ENCODE measurements around the gene DPP4. TPM values are rescaled to one million over a fixed set of nuclear protein-coding genes. Genes with fewer than 3 reads are reported as not detected.

The DPP4 gene
- total and polyA plus RNA-seq, 2 of the 13 experiments (the other 11 are each of a cell fraction or from before 2014, with no cell fraction given) = 39.4 to 109 TPM

DNA sequence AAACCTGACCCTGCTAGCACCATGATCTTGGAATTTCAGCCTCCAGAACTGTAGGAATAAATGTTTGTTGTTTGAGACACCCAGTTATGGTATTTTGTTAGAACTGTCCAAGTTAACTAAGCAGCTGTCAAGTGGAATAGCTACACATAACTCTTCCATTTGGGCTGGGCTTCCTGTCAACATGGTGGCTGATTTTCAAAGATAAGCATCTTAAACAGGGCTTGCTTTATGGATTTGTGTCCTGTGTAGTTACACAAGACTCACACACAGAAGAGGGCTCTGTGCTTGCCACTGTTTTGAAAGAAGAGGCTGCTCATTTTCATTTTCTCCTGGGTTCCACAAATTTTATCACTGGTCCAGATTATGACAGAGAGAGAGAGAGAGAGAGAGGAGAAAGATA is 42.3 kb upstream of the DPP4 start (continued):
- TF ChIP-seq, protein P1, sequence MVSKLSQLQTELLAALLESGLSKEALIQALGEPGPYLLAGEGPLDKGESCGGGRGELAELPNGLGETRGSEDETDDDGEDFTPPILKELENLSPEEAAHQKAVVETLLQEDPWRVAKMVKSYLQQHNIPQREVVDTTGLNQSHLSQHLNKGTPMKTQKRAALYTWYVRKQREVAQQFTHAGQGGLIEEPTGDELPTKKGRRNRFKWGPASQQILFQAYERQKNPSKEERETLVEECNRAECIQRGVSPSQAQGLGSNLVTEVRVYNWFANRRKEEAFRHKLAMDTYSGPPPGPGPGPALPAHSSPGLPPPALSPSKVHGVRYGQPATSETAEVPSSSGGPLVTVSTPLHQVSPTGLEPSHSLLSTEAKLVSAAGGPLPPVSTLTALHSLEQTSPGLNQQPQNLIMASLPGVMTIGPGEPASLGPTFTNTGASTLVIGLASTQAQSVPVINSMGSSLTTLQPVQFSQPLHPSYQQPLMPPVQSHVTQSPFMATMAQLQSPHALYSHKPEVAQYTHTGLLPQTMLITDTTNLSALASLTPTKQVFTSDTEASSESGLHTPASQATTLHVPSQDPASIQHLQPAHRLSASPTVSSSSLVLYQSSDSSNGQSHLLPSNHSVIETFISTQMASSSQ (IDR thresholded peaks at IDR 0.05; ENCODE audit: low read depth) = no peak
- TF ChIP-seq, protein P1 (CRISPR knock-in tag; IDR thresholded peaks at IDR 0.05; ENCODE audit: borderline replicate concordance) = peak; percentile 35; the same call in 1 of the 2 replicates
- TF ChIP-seq ZNF292 (CRISPR knock-in tag; IDR thresholded peaks at IDR 0.05; ENCODE audit: borderline replicate concordance, low read depth) (no peak), TAF1 (CRISPR knock-in tag; IDR thresholded peaks at IDR 0.05) (no peak), MTA3 (CRISPR knock-in tag; IDR thresholded peaks at IDR 0.05) (no peak), DMAP1 (CRISPR knock-in tag; IDR thresholded peaks at IDR 0.05) (no peak), ZNF335 (CRISPR knock-in tag; IDR thresholded peaks at IDR 0.05) (no peak), ZFAT (CRISPR knock-in tag; conservative IDR thresholded peaks at IDR 0.05) (no peak), PCBP2 (optimal IDR thresholded peaks at IDR 0.05; ENCODE audit: low read depth, low read length, poor library complexity, severe bottlenecking) (no peak), ZNF83 (CRISPR knock-in tag; IDR thresholded peaks at IDR 0.05; ENCODE audit: borderline replicate concordance) (no peak), SOX5 (CRISPR knock-in tag; IDR thresholded peaks at IDR 0.05; ENCODE audit: borderline replicate concordance) (peak; percentile 58), FOXO1 (CRISPR knock-in tag; IDR thresholded peaks at IDR 0.05) (0 out of 2 replicates have a peak, but pooled peaks have one; percentile 28)
- TF ChIP-seq, protein P2, sequence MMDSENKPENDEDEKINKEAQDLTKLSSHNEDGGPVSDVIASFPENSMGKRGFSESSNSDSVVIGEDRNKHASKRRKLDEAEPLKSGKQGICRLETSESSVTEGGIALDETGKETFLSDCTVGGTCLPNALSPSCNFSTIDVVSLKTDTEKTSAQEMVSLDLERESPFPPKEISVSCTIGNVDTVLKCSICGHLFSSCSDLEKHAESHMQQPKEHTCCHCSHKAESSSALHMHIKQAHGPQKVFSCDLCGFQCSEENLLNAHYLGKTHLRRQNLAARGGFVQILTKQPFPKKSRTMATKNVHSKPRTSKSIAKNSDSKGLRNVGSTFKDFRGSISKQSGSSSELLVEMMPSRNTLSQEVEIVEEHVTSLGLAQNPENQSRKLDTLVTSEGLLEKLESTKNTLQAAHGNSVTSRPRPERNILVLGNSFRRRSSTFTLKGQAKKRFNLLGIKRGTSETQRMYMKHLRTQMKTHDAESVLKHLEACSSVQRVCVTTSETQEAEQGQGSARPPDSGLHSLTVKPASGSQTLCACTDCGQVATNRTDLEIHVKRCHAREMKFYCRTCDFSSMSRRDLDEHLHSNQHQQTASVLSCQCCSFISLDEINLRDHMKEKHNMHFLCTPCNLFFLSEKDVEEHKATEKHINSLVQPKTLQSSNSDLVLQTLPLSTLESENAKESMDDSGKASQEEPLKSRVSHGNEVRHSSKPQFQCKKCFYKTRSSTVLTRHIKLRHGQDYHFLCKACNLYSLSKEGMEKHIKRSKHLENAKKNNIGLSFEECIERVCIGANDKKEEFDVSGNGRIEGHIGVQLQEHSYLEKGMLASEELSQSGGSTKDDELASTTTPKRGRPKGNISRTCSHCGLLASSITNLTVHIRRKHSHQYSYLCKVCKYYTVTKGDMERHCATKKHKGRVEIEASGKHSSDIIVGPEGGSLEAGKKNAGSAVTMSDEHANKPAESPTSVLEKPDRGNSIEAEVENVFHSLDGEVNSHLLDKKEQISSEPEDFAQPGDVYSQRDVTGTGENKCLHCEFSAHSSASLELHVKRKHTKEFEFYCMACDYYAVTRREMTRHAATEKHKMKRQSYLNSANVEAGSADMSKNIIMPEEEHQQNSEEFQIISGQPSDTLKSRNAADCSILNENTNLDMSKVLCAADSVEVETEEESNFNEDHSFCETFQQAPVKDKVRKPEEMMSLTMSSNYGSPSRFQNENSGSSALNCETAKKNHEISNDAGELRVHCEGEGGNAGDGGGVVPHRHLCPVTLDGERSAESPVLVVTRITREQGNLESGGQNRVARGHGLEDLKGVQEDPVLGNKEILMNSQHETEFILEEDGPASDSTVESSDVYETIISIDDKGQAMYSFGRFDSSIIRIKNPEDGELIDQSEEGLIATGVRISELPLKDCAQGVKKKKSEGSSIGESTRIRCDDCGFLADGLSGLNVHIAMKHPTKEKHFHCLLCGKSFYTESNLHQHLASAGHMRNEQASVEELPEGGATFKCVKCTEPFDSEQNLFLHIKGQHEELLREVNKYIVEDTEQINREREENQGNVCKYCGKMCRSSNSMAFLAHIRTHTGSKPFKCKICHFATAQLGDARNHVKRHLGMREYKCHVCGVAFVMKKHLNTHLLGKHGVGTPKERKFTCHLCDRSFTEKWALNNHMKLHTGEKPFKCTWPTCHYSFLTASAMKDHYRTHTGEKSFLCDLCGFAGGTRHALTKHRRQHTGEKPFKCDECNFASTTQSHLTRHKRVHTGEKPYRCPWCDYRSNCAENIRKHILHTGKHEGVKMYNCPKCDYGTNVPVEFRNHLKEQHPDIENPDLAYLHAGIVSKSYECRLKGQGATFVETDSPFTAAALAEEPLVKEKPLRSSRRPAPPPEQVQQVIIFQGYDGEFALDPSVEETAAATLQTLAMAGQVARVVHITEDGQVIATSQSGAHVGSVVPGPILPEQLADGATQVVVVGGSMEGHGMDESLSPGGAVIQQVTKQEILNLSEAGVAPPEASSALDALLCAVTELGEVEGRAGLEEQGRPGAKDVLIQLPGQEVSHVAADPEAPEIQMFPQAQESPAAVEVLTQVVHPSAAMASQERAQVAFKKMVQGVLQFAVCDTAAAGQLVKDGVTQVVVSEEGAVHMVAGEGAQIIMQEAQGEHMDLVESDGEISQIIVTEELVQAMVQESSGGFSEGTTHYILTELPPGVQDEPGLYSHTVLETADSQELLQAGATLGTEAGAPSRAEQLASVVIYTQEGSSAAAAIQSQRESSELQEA (CRISPR knock-in tag; IDR thresholded peaks at IDR 0.05; ENCODE audit: not compliant biosample characterization) = no peak
